Astrocyte (in vitro differentiated cells and primary cell): ENCODE measurements around the gene FAM171A2. TPM values are rescaled to one million over a fixed set of nuclear protein-coding genes. Genes with fewer than 3 reads are reported as not detected.

ENCODE experiments used
- DNase-seq: peaks from one replicate; pipeline ENCODE4 v3.0.0-alpha.2; 2010; ENCODE audit warnings: low read depth
- FAIRE-seq: peaks from 2 replicates; lab custom pipeline; 2011; peaks lifted over from hg19 to GRCh38; lab: Jason Lieb, UNC
- H2AFZ ChIP-seq: 2 replicates; pipeline ENCODE4 v1.6.0; 2012; ENCODE audit warnings: low read depth, low read length, inconsistent platforms
- H3K27ac ChIP-seq: 2 replicates; pipeline ENCODE4 v1.5.1; 2011; ENCODE audit warnings: low read depth, low read length, inconsistent platforms
- H3K27me3 ChIP-seq: 2 replicates; pipeline ENCODE4 v1.6.0; 2011; ENCODE audit warnings: low read length, inconsistent platforms; ENCODE audit not compliant: insufficient read depth
- H3K36me3 ChIP-seq: 2 replicates; pipeline ENCODE4 v1.5.1; 2011; ENCODE audit warnings: low read length, inconsistent platforms; ENCODE audit not compliant: insufficient read depth
- H3K4me1 ChIP-seq: 2 replicates; pipeline ENCODE4 v1.5.1; 2011; ENCODE audit warnings: low read length, inconsistent platforms; ENCODE audit not compliant: insufficient read depth
- H3K4me2 ChIP-seq: 2 replicates; pipeline ENCODE4 v1.6.0; 2012; ENCODE audit warnings: low read length, inconsistent platforms
- H3K4me3 ChIP-seq: 2 replicates; pipeline ENCODE4 v1.5.1; 2011; ENCODE audit warnings: low read depth, mild to moderate bottlenecking, low read length, inconsistent platforms; ENCODE audit not compliant: insufficient read depth
- H3K79me2 ChIP-seq: 2 replicates; pipeline ENCODE4 v1.6.0; 2012; ENCODE audit warnings: mild to moderate bottlenecking, low read length, inconsistent platforms; ENCODE audit not compliant: insufficient read depth
- H3K9ac ChIP-seq: 2 replicates; pipeline ENCODE4 v1.6.0; 2012; ENCODE audit warnings: mild to moderate bottlenecking, low read length, inconsistent platforms
- H3K9me3 ChIP-seq: 2 replicates; pipeline ENCODE4 v1.5.1; 2012; ENCODE audit warnings: low read depth, mild to moderate bottlenecking, low read length, inconsistent platforms; ENCODE audit not compliant: insufficient read depth
- H4K20me1 ChIP-seq: 2 replicates; pipeline ENCODE4 v1.6.0; 2012; ENCODE audit warnings: low read length, inconsistent platforms; ENCODE audit not compliant: insufficient read depth
- H3K27ac Mint-ChIP-seq: one replicate; pipeline ENCODE4 v1.8.0; 2021; ENCODE audit warnings: mild to moderate bottlenecking, mixed read lengths; ENCODE audit not compliant: unreplicated experiment
- H3K27me3 Mint-ChIP-seq: one replicate; pipeline ENCODE4 v1.8.0; 2021; ENCODE audit warnings: low read depth, mixed read lengths; ENCODE audit not compliant: unreplicated experiment
- H3K36me3 Mint-ChIP-seq: one replicate; pipeline ENCODE4 v1.8.0; 2021; ENCODE audit warnings: low read depth, mixed read lengths; ENCODE audit not compliant: unreplicated experiment
- H3K4me1 Mint-ChIP-seq: one replicate; pipeline ENCODE4 v1.8.0; 2021; ENCODE audit warnings: low read depth, mixed read lengths; ENCODE audit not compliant: unreplicated experiment
- H3K4me3 Mint-ChIP-seq: one replicate; pipeline ENCODE4 v1.8.0; 2021; ENCODE audit warnings: mild to moderate bottlenecking, moderate library complexity, mixed read lengths; ENCODE audit not compliant: unreplicated experiment
- H3K9me3 Mint-ChIP-seq: one replicate; pipeline ENCODE4 v1.8.0; 2021; ENCODE audit warnings: mild to moderate bottlenecking, mixed read lengths; ENCODE audit not compliant: unreplicated experiment
- CTCF ChIP-seq: IDR thresholded peaks from 2 replicates; pipeline ENCODE4 v1.5.1; 2011; ENCODE audit warnings: low read depth, mild to moderate bottlenecking, inconsistent platforms, low read length, moderate library complexity; ENCODE audit not compliant: insufficient read depth
- EZH2 ChIP-seq: IDR thresholded peaks from 2 replicates; pipeline ENCODE4 v1.6.1; 2012; ENCODE audit warnings: mild to moderate bottlenecking, low read length, inconsistent platforms; ENCODE audit not compliant: insufficient read depth
- total RNA-seq: library from RNA; stranded (reverse); gene quantifications from 2 replicates; pipeline ENCODE4 v1.2.1, GENCODE V29; 2021

The FAM171A2 gene
- total RNA-seq, 1 donor from 2014 or later, result 18.2 TPM

DNA sequence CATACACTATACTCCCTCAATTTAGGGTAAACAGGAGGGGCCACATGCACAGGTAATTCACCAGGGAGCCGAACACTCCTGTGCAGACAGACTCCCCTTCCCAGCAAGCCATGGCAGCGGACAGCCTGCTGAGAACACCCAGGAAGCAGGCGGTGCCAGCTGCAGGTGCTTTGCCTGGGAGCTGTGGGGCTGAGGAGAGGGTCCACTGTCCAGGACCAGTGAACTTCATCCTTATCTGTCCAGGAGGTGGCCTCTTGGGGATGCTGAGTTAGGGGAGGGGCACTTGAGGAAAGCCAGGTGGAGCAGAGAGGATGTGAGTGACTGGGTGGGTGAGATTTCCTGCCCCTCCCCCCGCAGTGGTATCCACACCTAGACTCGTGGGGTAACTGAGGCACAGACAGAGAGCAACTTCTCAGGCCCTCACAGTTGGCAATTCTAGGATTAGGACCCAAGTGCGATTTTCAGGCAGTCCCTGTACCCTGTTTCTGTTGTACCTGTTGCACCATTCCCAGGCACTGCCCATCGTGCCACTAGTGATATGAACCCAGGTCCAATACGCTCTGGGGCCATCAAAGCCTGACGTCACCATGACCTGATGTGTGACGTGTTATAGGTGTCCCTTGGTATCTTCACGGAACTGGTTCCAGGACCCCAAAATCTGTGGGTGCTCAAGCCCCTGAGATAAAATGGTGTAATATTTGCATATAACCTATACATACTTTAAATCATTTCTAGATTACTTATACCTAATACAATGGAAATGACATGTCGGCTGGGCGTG, 17.4 kb downstream of the FAM171A2 start:
- DNase-seq, result no peak
- no peak overlapping the region for H2AFZ ChIP-seq
- H3K4me3 ChIP-seq, result peak overlapping the region; percentile 95
- H3K4me1 Mint-ChIP-seq, result peaks cover 2% of the 10 kb centered on the region
- H3K27me3 ChIP-seq, result peaks cover under 1% of the 10 kb centered on the region
- H3K27ac Mint-ChIP-seq, result peak overlapping the region; percentile 89
- H3K9me3 ChIP-seq, result no peaks in the 10 kb centered on the region
- no peak for TF ChIP-seq EZH2
- TF ChIP-seq CTCF, result no peak
- peak overlapping the region; percentile 98 for H3K4me3 Mint-ChIP-seq
- H4K20me1 ChIP-seq, result peaks cover 41% of the 10 kb centered on the region
- no peak for FAIRE-seq
- H3K79me2 ChIP-seq, result peaks cover 13% of the 10 kb centered on the region
- peaks cover 19% of the 10 kb centered on the region for H3K27me3 Mint-ChIP-seq
- H3K4me2 ChIP-seq, result peak overlapping the region; percentile 97
- no peaks in the 10 kb centered on the region for H3K4me1 ChIP-seq
- peaks cover 6% of the 10 kb centered on the region for H3K36me3 Mint-ChIP-seq
- H3K36me3 ChIP-seq, result no peaks in the 10 kb centered on the region
- H3K9me3 Mint-ChIP-seq, result no peaks in the 10 kb centered on the region
- H3K9ac ChIP-seq, result peak overlapping the region; percentile 90
- no peak overlapping the region for H3K27ac ChIP-seq

GRCh38 chr17:44345454-44346026, 18.1 kb downstream of the FAM171A2 start:
- peaks cover 13% of the 10 kb centered on the region for H3K79me2 ChIP-seq
- Mint-ChIP-seq H3K36me3 (peaks cover 3% of the 10 kb centered on the region), H3K9me3 (no peaks in the 10 kb centered on the region), H3K4me3 (peak overlapping the region; percentile 98), H3K27me3 (peaks cover 23% of the 10 kb centered on the region), H3K27ac (peak overlapping the region; percentile 89), H3K4me1 (peaks cover 2% of the 10 kb centered on the region)
- H2AFZ ChIP-seq, result peak overlapping the region; percentile 70
- peaks cover 2% of the 10 kb centered on the region for H3K27me3 ChIP-seq
- no peaks in the 10 kb centered on the region for H3K36me3 ChIP-seq
- no peaks in the 10 kb centered on the region for H3K9me3 ChIP-seq
- peak overlapping the region; percentile 97 for H3K4me2 ChIP-seq
- FAIRE-seq, result no peak
- peaks cover 35% of the 10 kb centered on the region for H4K20me1 ChIP-seq
- no peaks in the 10 kb centered on the region for H3K4me1 ChIP-seq
- DNase-seq, result peak; percentile 15
- peak; percentile 36 for TF ChIP-seq CTCF
- TF ChIP-seq EZH2, result no peak
- peak overlapping the region; percentile 90 for H3K9ac ChIP-seq
- peak overlapping the region; percentile 49 for H3K27ac ChIP-seq
- H3K4me3 ChIP-seq, result peak overlapping the region; percentile 95
